Hepatocyte (in vitro differentiated cells): ENCODE data around the gene RNMT. TPM values are rescaled to one million over a fixed set of nuclear protein-coding genes. Genes with fewer than 3 reads are reported as not detected.

ENCODE experiments used
- DNase-seq: peaks from one replicate; pipeline ENCODE4 v3.0.0-alpha.2; 2016; ENCODE audit warnings: low spot score
- H2AFZ ChIP-seq: fragments of 200-600 bp; sonication (generic); 2 replicates; pipeline ENCODE4 v1.6.0; 2016; ENCODE audit warnings: antibody characterized with exemption, mild to moderate bottlenecking
- H3K27ac ChIP-seq: fragments of 200-600 bp; sonication (generic); 2 replicates; pipeline ENCODE4 v1.5.1; 2016; ENCODE audit warnings: mild to moderate bottlenecking
- H3K27me3 ChIP-seq: fragments of 200-600 bp; sonication (generic); 2 replicates; pipeline ENCODE4 v1.6.1; 2016
- H3K36me3 ChIP-seq: fragments of 200-600 bp; sonication (generic); replicated peaks from 2 replicates; pipeline ENCODE4 v1.5.1; 2016; ENCODE audit warnings: low read depth; ENCODE audit not compliant: insufficient read depth
- H3K4me1 ChIP-seq: fragments of 200-600 bp; sonication (generic); 2 replicates; pipeline ENCODE4 v1.5.1; 2016; ENCODE audit warnings: mild to moderate bottlenecking, moderate library complexity; ENCODE audit not compliant: insufficient read depth
- H3K4me2 ChIP-seq: fragments of 200-600 bp; sonication (generic); 2 replicates; pipeline ENCODE4 v1.6.0; 2016
- H3K4me3 ChIP-seq: fragments of 200-600 bp; sonication (generic); 2 replicates; pipeline ENCODE4 v1.5.1; 2016; ENCODE audit warnings: mild to moderate bottlenecking
- H3K79me2 ChIP-seq: fragments of 200-600 bp; sonication (generic); 2 replicates; pipeline ENCODE4 v1.6.0; 2017; ENCODE audit warnings: mild to moderate bottlenecking
- H3K9me2 ChIP-seq: fragments of 200-600 bp; sonication (generic); replicated peaks from 2 replicates; pipeline ENCODE4 v1.6.0; 2017; ENCODE audit warnings: mild to moderate bottlenecking; ENCODE audit not compliant: insufficient read depth
- H3K9me3 ChIP-seq: fragments of 200-600 bp; sonication (generic); 2 replicates; pipeline ENCODE4 v1.5.1; 2016; ENCODE audit warnings: low read depth, mild to moderate bottlenecking
- H4K20me1 ChIP-seq: fragments of 200-600 bp; sonication (generic); 2 replicates; pipeline ENCODE4 v1.6.0; 2016; ENCODE audit warnings: mild to moderate bottlenecking; ENCODE audit not compliant: insufficient read depth, poor library complexity, severe bottlenecking
- EZH2 ChIP-seq: fragments of 200-600 bp; sonication (generic); IDR thresholded peaks from 2 replicates; pipeline ENCODE4 v1.6.1; 2016; ENCODE audit warnings: antibody characterized with exemption, mild to moderate bottlenecking, borderline replicate concordance
- EZH2phosphoT487 ChIP-seq: fragments of 200-600 bp; sonication (generic); IDR thresholded peaks from one replicate; pipeline ENCODE4 v1.6.1; 2018; ENCODE audit warnings: antibody characterized with exemption, mild to moderate bottlenecking, low read depth, moderate library complexity; ENCODE audit not compliant: unreplicated experiment, severe bottlenecking
- WGBS: methylation state at CpG from one replicate; pipeline ENCODE4 v1.1.6; 2016; ENCODE audit warnings: low lambda C conversion rate; ENCODE audit errors: missing lambda C conversion rate; 5-methylcytosine and 5-hydroxymethylcytosine counted together
- polyA plus RNA-seq: library from polyadenylated mRNA; unstranded; fragments of >200 nt; fragmentation: Nextera tagmentation; extraction: Ambion mirVana; gene quantifications from 2 replicates; pipeline ENCODE4 v1.2.1, GENCODE V29; 2016
- total RNA-seq: library from RNA; depleted of rRNA; stranded (reverse); fragments of >200 nt; gene quantifications from 2 replicates; pipeline ENCODE4 v1.2.3, GENCODE V29; 2014
- TF ChIP-seq, protein P1 (sequence below): fragments of 200-600 bp; sonication (generic); IDR thresholded peaks from 2 replicates; pipeline ENCODE4 v1.5.1; 2016; ENCODE audit warnings: antibody characterized with exemption, mild to moderate bottlenecking; ENCODE audit not compliant: poor library complexity

RNMT gene
- total and polyA plus RNA-seq, 2 experiments from 2014 or later: 34.5 to 40.4 TPM

DNA sequence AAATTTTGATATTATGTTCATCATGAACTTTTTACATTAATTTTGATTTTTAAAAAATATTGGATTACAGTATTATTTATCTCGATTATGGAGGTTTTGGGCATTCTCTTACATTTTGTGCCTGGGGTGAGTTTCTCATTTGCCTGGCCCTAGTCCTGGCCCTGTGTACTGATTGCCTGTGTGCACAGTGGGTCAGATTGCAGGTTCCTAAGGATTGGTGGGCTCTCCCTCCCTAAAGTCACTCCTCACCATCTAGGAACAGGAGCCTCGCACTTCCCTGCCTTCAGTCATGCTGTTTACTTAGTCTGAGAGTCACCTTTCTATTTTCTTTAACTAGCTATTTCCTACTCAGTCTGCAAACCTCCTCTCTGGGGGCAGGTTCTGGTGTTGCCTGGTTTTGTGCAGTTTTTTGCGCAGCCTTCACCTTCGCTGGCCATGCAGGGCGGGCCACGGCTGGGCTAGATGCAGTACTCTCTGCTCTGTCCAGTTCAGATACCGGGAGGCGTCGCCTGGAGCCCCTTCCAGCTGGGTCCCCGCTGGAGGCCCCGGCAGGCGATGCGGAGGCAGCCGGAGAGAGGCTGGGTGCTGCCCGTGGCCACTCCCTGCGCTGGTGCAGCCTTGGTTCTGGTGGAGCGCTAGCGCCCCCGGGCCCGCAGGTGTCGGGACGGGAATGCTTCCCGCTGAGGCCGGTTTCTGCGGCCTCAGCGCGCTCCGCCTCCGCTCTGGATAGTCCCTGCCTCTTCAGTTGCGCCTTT, 74.2 kb downstream of the RNMT start:
- Histone ChIP-seq H3K4me1 (peaks cover 7% of the 10 kb centered on the region), H3K79me2 (no peaks in the 10 kb centered on the region), H3K36me3 (no peaks in the 10 kb centered on the region), H3K9me2 (no peaks in the 10 kb centered on the region), H3K27ac (no peak overlapping the region), H3K9me3 (no peaks in the 10 kb centered on the region), H3K4me2 (peak overlapping the region; percentile 79), H4K20me1 (no peaks in the 10 kb centered on the region), H3K4me3 (peak overlapping the region; percentile 28), H3K27me3 (peaks cover 3% of the 10 kb centered on the region), H2AFZ (peak overlapping the region; percentile 85)
- peak; percentile 87 for DNase-seq
- no peak for TF ChIP-seq EZH2phosphoT487
- TF ChIP-seq EZH2: no peak
- TF ChIP-seq, protein P1, sequence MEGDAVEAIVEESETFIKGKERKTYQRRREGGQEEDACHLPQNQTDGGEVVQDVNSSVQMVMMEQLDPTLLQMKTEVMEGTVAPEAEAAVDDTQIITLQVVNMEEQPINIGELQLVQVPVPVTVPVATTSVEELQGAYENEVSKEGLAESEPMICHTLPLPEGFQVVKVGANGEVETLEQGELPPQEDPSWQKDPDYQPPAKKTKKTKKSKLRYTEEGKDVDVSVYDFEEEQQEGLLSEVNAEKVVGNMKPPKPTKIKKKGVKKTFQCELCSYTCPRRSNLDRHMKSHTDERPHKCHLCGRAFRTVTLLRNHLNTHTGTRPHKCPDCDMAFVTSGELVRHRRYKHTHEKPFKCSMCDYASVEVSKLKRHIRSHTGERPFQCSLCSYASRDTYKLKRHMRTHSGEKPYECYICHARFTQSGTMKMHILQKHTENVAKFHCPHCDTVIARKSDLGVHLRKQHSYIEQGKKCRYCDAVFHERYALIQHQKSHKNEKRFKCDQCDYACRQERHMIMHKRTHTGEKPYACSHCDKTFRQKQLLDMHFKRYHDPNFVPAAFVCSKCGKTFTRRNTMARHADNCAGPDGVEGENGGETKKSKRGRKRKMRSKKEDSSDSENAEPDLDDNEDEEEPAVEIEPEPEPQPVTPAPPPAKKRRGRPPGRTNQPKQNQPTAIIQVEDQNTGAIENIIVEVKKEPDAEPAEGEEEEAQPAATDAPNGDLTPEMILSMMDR: peak; percentile 66
- WGBS: 14% methylated on average over 21 of the region's 30 CpGs

DNA sequence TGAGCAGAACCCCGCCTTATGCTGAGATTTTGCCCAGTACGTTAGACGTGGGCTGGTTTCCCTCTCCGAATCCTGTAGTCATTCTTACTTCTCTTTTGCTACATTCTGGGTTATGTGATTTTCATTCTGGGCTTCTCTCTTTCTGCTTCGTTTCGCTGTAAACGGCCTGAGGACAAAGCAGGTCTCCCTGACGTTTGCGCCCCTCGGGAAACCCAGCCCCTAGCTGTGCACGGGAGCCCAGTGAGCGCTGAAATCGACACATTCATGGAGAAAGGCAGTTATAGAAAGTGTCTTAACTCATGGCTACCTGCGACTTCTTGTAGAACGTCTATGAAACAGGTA, 74.8 kb downstream of the RNMT start:
- Histone ChIP-seq H3K9me3 (no peaks in the 10 kb centered on the region), H4K20me1 (no peaks in the 10 kb centered on the region), H3K9me2 (no peaks in the 10 kb centered on the region), H3K4me2 (peak overlapping the region; percentile 79), H3K4me1 (peaks cover 7% of the 10 kb centered on the region), H3K27me3 (peaks cover 3% of the 10 kb centered on the region), H2AFZ (peak overlapping the region; percentile 85), H3K36me3 (no peaks in the 10 kb centered on the region), H3K79me2 (no peaks in the 10 kb centered on the region), H3K4me3 (peak overlapping the region; percentile 28), H3K27ac (no peak overlapping the region)
- WGBS: 12% methylated on average over 15 of the region's 15 CpGs
- DNase-seq: no peak
- TF ChIP-seq EZH2 (no peak), EZH2phosphoT487 (no peak)
- TF ChIP-seq, protein P1: no peak

DNA sequence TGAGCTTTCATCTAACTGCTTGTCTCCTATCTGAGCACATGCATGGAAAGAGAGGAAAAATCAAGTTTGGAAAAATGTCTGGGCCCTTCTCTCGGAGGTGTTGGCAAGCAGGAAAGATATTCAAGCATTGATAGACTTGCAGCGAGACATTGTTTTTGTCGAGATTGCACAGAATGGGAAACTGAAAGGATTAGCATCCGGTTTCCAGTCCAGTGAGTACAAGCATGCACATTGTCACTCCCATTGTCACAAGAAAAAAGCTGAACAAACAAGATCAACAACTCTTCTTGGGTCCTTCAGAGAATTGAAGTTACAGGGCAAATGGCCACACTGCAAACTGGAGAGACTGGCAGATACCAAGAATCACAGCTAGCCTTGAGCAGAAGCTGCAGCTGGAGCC, 77.8 kb downstream of the RNMT start:
- no peaks in the 10 kb centered on the region for H4K20me1 ChIP-seq
- 58% methylated on average over 4 of the region's 4 CpGs for WGBS

More for the DNA sequence above, 77.8 kb downstream of the RNMT start:
- H3K4me2 ChIP-seq: no peak overlapping the region
- H3K4me3 ChIP-seq: no peak overlapping the region
- H3K27me3 ChIP-seq: peaks cover 3% of the 10 kb centered on the region
- H3K79me2 ChIP-seq: no peaks in the 10 kb centered on the region
- no peak for TF ChIP-seq EZH2phosphoT487
- TF ChIP-seq, protein P1: no peak
- TF ChIP-seq EZH2: no peak
- no peak overlapping the region for H2AFZ ChIP-seq
- no peak for DNase-seq
- no peaks in the 10 kb centered on the region for H3K9me2 ChIP-seq
- H3K27ac ChIP-seq: no peak overlapping the region
- peaks cover 18% of the 10 kb centered on the region for H3K4me1 ChIP-seq
- H3K36me3 ChIP-seq: no peaks in the 10 kb centered on the region
- no peaks in the 10 kb centered on the region for H3K9me3 ChIP-seq
